A549 (cell line): ENCODE results near the gene FBXW2. TPM values are rescaled to one million over a fixed set of nuclear protein-coding genes. Genes with fewer than 3 reads are reported as not detected.

ENCODE experiments used
- ATAC-seq, 2 experiments: fragments of 200-7000 bp in 1 of 2; fragments of >200 bp in 1 of 2; cut with Nextera tagmentation in 1 of 2; cut with Tn5 transposase in 1 of 2; 3 replicates each; pipeline versions ENCODE4 v1.8.0 to v1.9.1; 2018 to 2020; ENCODE audit warnings: mild to moderate bottlenecking in 1 of 2, moderate library complexity in 1 of 2
- CTCF ChIA-PET: fragments of 300-600 bp; sonication (Branson Sonifier 250); formaldehyde crosslinking; extraction: SDS; loops from one replicate; lab custom pipeline; 2021; ENCODE audit warnings: antibody characterized with exemption, inconsistent platforms; lab: Yijun Ruan, JAX
- POLR2A ChIA-PET: fragments of 350-600 bp; formaldehyde crosslinking; extraction: SDS; loops from one replicate; lab custom pipeline; 2021; ENCODE audit warnings: antibody characterized with exemption, inconsistent platforms; lab: Yijun Ruan, JAX
- DNase-seq, 2 experiments: peaks; one replicate each; pipeline versions ENCODE4 v3.0.0 to v3.0.0-alpha.2; 2011 to 2016; ENCODE audit warnings: low read depth in 1 of 2, low spot score in 1 of 2
- FAIRE-seq: peaks from 2 replicates; lab custom pipeline; 2011; peaks lifted over from hg19 to GRCh38; lab: Jason Lieb, UNC
- H3K27ac ChIP-seq, 2 experiments: fragments of >200 bp; sonication (Bioruptor Twin); formaldehyde crosslinking; 3 replicates each; pipeline ENCODE4 v1.5.1; 2016 to 2017
- H3K4me1 ChIP-seq: fragments of >200 bp; sonication (Bioruptor Twin); formaldehyde crosslinking; 3 replicates; pipeline ENCODE4 v1.6.1; 2016
- H3K4me2 ChIP-seq: fragments of >200 bp; sonication (Bioruptor Twin); formaldehyde crosslinking; 3 replicates; pipeline ENCODE4 v1.6.1; 2016
- H3K4me3 ChIP-seq: fragments of >200 bp; sonication (Bioruptor Twin); formaldehyde crosslinking; 3 replicates; pipeline ENCODE4 v1.5.1; 2016
- H3K9me3 ChIP-seq: fragments of >200 bp; sonication (Bioruptor Twin); formaldehyde crosslinking; 3 replicates; pipeline ENCODE4 v1.6.1; 2016
- CBX2 ChIP-seq: fragments of 200-600 bp; sonication (generic); IDR thresholded peaks from 2 replicates; pipeline ENCODE4 v1.6.1; 2016; ENCODE audit warnings: low read depth, mild to moderate bottlenecking, borderline replicate concordance
- CEBPB ChIP-seq, 2 experiments: fragments of >200 bp in 1 of 2; sonication (Bioruptor Twin) in 1 of 2; formaldehyde crosslinking in 1 of 2; IDR thresholded peaks; 2 replicates each; pipeline ENCODE4 v1.6.1; 2012 to 2016
- CHD2 ChIP-seq: fragments of 150-350 bp; IDR thresholded peaks from 2 replicates; pipeline ENCODE4 v1.6.1; 2014; ENCODE audit warnings: low read length; ENCODE audit not compliant: partially characterized antibody
- CHD4 ChIP-seq: fragments of 200-600 bp; sonication (generic); IDR thresholded peaks from 2 replicates; pipeline ENCODE4 v1.6.1; 2016; ENCODE audit warnings: antibody characterized with exemption, mild to moderate bottlenecking, borderline replicate concordance
- EHF ChIP-seq: fragments of 250-450 bp; sonication (Bioruptor Pico); IDR thresholded peaks from 2 replicates; pipeline ENCODE4 v1.5.0; 2020; ENCODE audit warnings: mild to moderate bottlenecking
- EP300 ChIP-seq, 2 experiments: fragments of >200 bp; sonication (Bioruptor Twin); formaldehyde crosslinking; IDR thresholded peaks; 2 replicates in 1 of 2; 3 replicates in 1 of 2; pipeline ENCODE4 v1.6.1; 2016 to 2017
- HDAC2 ChIP-seq: fragments of 200-600 bp; sonication (generic); IDR thresholded peaks from 2 replicates; pipeline ENCODE4 v1.6.1; 2016
- HEYL ChIP-seq: fragments of 250-450 bp; sonication (Bioruptor Pico); IDR thresholded peaks from 2 replicates; pipeline ENCODE4 v1.8.0; 2021; ENCODE audit warnings: mild to moderate bottlenecking, moderate library complexity
- KDM1A ChIP-seq: fragments of 200-600 bp; sonication (generic); IDR thresholded peaks from 2 replicates; pipeline ENCODE4 v1.6.1; 2016; ENCODE audit warnings: low read depth, mild to moderate bottlenecking
- MAX ChIP-seq: IDR thresholded peaks from 2 replicates; pipeline ENCODE4 v1.6.1; 2012
- NR3C1 ChIP-seq: fragments of >200 bp; sonication (Bioruptor Twin); formaldehyde crosslinking; IDR thresholded peaks from 3 replicates; pipeline ENCODE4 v1.6.1; 2017
- POLR2A ChIP-seq: IDR thresholded peaks from 2 replicates; pipeline ENCODE4 v1.6.1; 2012; ENCODE audit warnings: mild to moderate bottlenecking, low read length
- RCOR1 ChIP-seq: fragments of 150-350 bp; IDR thresholded peaks from 2 replicates; pipeline ENCODE4 v1.6.1; 2014; ENCODE audit warnings: antibody characterized with exemption, low read length, low read depth
- REST ChIP-seq: fragments of 200-600 bp; sonication (generic); IDR thresholded peaks from 2 replicates; pipeline ENCODE4 v1.6.1; 2016; ENCODE audit warnings: antibody characterized with exemption, mild to moderate bottlenecking, moderate library complexity
- RFX5 ChIP-seq: fragments of 450-650 bp; IDR thresholded peaks from 2 replicates; pipeline ENCODE4 v1.7.1; 2014; ENCODE audit warnings: antibody characterized with exemption, mild to moderate bottlenecking, moderate library complexity
- RNF2 ChIP-seq: fragments of 200-600 bp; sonication (generic); IDR thresholded peaks from 2 replicates; pipeline ENCODE4 v1.6.1; 2016; ENCODE audit warnings: low read depth, mild to moderate bottlenecking, antibody characterized with exemption, moderate library complexity, borderline replicate concordance
- ZC3H11A ChIP-seq: fragments of 450-650 bp; IDR thresholded peaks from 2 replicates; pipeline ENCODE4 v1.6.1; 2014; ENCODE audit warnings: antibody characterized with exemption, mild to moderate bottlenecking
- ZNF302 ChIP-seq: fragments of 250-450 bp; sonication (Bioruptor Pico); IDR thresholded peaks from 2 replicates; pipeline ENCODE4 v1.9.0; 2021; ENCODE audit warnings: inconsistent platforms, mild to moderate bottlenecking, moderate library complexity
- ZSCAN20 ChIP-seq: fragments of 250-450 bp; sonication (Bioruptor Pico); IDR thresholded peaks from 2 replicates; pipeline ENCODE4 v1.8.0; 2022; ENCODE audit warnings: mild to moderate bottlenecking, moderate library complexity
- WGBS: methylation state at CpG from one replicate; pipeline ENCODE4 v1.1.6; 2017; ENCODE audit errors: missing lambda C conversion rate; 5-methylcytosine and 5-hydroxymethylcytosine counted together
- polyA plus RNA-seq, 4 experiments: library from polyadenylated mRNA; depleted of rRNA in 3 of 4; stranded (reverse); fragments of >200 nt; fragmentation: RNase III in 1 of 4; extraction: RNeasy Plus Mini Kit Qiagen cat#74134 plus additional on column Dnase treatment in 1 of 4; gene quantifications; 2 replicates in 3 of 4; 3 replicates in 1 of 4; pipeline ENCODE4 v1.2.3, GENCODE V29; 2011 to 2017
- TF ChIP-seq, protein P1 (sequence below): IDR thresholded peaks from 2 replicates; pipeline ENCODE4 v1.6.1; 2012
- TF ChIP-seq, protein P2 (sequence below): fragments of 250-450 bp; sonication (Bioruptor Pico); IDR thresholded peaks from 2 replicates; pipeline ENCODE4 v1.5.0; 2020; ENCODE audit warnings: low read depth, mild to moderate bottlenecking, moderate library complexity

The FBXW2 gene
- polyA plus RNA-seq, 2 of the 4 experiments (the other 2 are of a cell fraction), result 28.8 to 60.0 TPM

DNA sequence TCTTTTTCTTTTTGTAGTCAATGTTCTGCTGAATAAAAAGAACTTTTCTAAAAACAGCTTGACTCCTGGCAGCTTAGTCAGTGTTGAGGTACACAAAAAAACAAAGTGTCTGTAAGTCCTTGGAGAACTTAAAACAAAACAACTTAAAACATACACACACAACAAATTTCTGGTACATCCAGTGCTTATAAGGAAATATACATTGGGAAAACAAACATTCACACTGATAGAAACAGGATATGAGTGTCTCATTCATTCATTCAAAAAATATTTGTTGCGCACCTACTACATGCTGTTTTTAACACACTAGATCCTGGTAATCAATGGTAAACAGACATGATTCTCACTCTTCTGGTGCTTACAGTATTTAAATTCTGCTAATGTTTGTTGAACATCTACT is 51.5 kb downstream of the FBXW2 start:
- FAIRE-seq, result no peak
- CTCF ChIA-PET, result interaction anchor here (1.3 to 3.2 kb wide), 5 partner anchors 9 to 313 kb away, joined by 3 to 15 read pairs (median 5); no protein-coding TSS in a partner anchor

GRCh38 chr9:120741191-120741590 is 52.0 kb downstream of the FBXW2 start:
- WGBS, result 33% methylated on average over 1 of the region's 1 CpG
- ATAC-seq, result no peak
- H3K4me3 ChIP-seq, result no peak overlapping the region
- TF ChIP-seq, protein P1, sequence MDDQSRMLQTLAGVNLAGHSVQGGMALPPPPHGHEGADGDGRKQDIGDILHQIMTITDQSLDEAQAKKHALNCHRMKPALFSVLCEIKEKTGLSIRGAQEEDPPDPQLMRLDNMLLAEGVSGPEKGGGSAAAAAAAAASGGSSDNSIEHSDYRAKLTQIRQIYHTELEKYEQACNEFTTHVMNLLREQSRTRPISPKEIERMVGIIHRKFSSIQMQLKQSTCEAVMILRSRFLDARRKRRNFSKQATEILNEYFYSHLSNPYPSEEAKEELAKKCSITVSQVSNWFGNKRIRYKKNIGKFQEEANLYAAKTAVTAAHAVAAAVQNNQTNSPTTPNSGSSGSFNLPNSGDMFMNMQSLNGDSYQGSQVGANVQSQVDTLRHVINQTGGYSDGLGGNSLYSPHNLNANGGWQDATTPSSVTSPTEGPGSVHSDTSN, result no peak
- no peak for TF ChIP-seq NR3C1
- no peak for TF ChIP-seq EHF
- TF ChIP-seq EP300 (IDR thresholded peaks at IDR 0.05), result no peak
- TF ChIP-seq HDAC2, result no peak
- TF ChIP-seq, all 56 proteins: peak for 0
- Histone ChIP-seq H3K4me1 (peaks cover 10% of the 10 kb centered on the region; the same call in 1 of the 3 replicates), H3K9me3 (no peaks in the 10 kb centered on the region), H3K27ac (no peak overlapping the region; a peak in 1 of 6 replicates), H3K4me2 (no peak overlapping the region)
- CTCF ChIA-PET, result interaction anchor here (1.1 to 3.2 kb wide), 4 partner anchors 9 to 123 kb away, joined by 3 to 15 read pairs (median 6); no protein-coding TSS in a partner anchor
- DNase-seq, result no peak
- POLR2A ChIA-PET, result no interaction called here
- FAIRE-seq, result no peak

More for the DNA sequence above, 51.5 kb downstream of the FBXW2 start:
- no peak for DNase-seq
- no peak overlapping the region; a peak in 1 of 6 replicates for H3K27ac ChIP-seq
- H3K4me3 ChIP-seq, result no peak overlapping the region
- H3K9me3 ChIP-seq, result no peaks in the 10 kb centered on the region
- no peak overlapping the region for H3K4me2 ChIP-seq
- 88% methylated on average over 1 of the region's 1 CpG for WGBS
- POLR2A ChIA-PET, result no interaction called here
- TF ChIP-seq ZC3H11A (no peak), REST (no peak), KDM1A (no peak), NR3C1 (no peak), RCOR1 (no peak), RNF2 (no peak), MAX (no peak), POLR2A (no peak), CEBPB (IDR thresholded peaks at IDR 0.05) (no peak), ZNF302 (CRISPR knock-in tag) (no peak), HEYL (CRISPR knock-in tag) (no peak)
- TF ChIP-seq, protein P2, sequence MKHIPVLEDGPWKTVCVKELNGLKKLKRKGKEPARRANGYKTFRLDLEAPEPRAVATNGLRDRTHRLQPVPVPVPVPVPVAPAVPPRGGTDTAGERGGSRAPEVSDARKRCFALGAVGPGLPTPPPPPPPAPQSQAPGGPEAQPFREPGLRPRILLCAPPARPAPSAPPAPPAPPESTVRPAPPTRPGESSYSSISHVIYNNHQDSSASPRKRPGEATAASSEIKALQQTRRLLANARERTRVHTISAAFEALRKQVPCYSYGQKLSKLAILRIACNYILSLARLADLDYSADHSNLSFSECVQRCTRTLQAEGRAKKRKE (CRISPR knock-in tag), result no peak
- ATAC-seq, result no peak
- peaks cover 9% of the 10 kb centered on the region; the same call in 1 of the 3 replicates for H3K4me1 ChIP-seq

- ATAC-seq, result no peak
Observed at GRCh38 chr9:120740132-120740531, 53.1 kb downstream of the FBXW2 start.

More at GRCh38 chr9:120740132-120740531, 53.1 kb downstream of the FBXW2 start:
- CTCF ChIA-PET, result interaction anchor here (1.1 to 3.2 kb wide), 6 partner anchors 14 to 122 kb away, joined by 3 to 15 read pairs (median 3); no protein-coding TSS in a partner anchor
- H3K4me2 ChIP-seq, result no peak overlapping the region
- POLR2A ChIA-PET, result no interaction called here
- no peak for FAIRE-seq
- H3K9me3 ChIP-seq, result no peaks in the 10 kb centered on the region
- TF ChIP-seq ZSCAN20 (CRISPR knock-in tag), result no peak
- no peak for TF ChIP-seq CEBPB (IDR thresholded peaks at IDR 0.05)
- TF ChIP-seq CHD4, result no peak
- no peak for TF ChIP-seq RFX5
- no peak for TF ChIP-seq ZC3H11A
- no peak for TF ChIP-seq CHD2
- no peak for TF ChIP-seq HDAC2
- no peak for TF ChIP-seq CBX2
- no peak overlapping the region for H3K4me3 ChIP-seq
- DNase-seq, result peak in 1 of 2 experiments; percentile 27
- no peak overlapping the region for H3K27ac ChIP-seq
- H3K4me1 ChIP-seq, result peaks cover 21% of the 10 kb centered on the region
